Measurements from ENCODE around the gene DDX10.

- no peak for TF ChIP-seq CTCF (conservative IDR thresholded peaks at IDR 0.05)
- TF ChIP-seq ZFX (IDR thresholded peaks at IDR 0.05) = no peak
These were observed 308.7 kb downstream of the DDX10 start for GRCh38 chr11:108973402-108974162.
